ENCODE data around the gene SSH2. TPM values are rescaled to one million over a fixed set of nuclear protein-coding genes. Genes with fewer than 3 reads are reported as not detected.

Gene SSH2
- total and polyA plus RNA-seq, 2 donors (not counting 1 experiment from before 2014, with no cell fraction given): 51.5 to 183 TPM

DNA sequence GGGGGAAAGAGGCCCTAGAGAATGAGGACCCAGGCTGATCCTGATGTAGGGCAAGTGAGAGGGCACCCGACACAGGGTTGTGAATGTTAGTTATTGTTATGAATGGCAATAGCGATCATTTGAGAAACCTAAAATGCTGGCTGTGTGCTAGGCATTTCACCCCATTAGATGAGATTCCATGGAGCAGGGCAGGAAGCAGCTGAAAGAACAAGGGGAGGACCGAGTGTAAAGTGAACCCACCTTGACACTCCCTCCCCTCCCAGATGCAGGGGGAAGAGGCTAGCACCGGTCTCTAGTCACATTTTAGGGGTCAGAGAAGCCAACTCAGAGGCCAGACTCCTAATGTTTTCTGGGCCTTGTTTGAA is 306.8 kb downstream of the SSH2 start:
- peaks cover 0 to 4% (median 0%) of the 10 kb centered on the region in 4 experiments for H3K27me3 ChIP-seq (replicated peaks in 1 of 4; ENCODE audit: control extremely low read depth in 1 of 4, control insufficient read depth in 3 of 4, insufficient read depth in 4 of 4, low read length in 3 of 4)
- ATAC-seq (ENCODE audit: low read depth): no peak
- H3K9me3 ChIP-seq (ENCODE audit: control extremely low read depth in 1 of 3, control insufficient read depth in 2 of 3, insufficient read depth in 1 of 3, low read length in 2 of 3): no peaks in the 10 kb centered on the region
- H3K27ac ChIP-seq (ENCODE audit: low read length in 2 of 2): no peak overlapping the region
- peaks cover 0 to under 1% of the 10 kb centered on the region in 2 experiments for H3K36me3 ChIP-seq (replicated peaks in 1 of 2; ENCODE audit: control extremely low read depth in 1 of 2, control insufficient read depth in 1 of 2, extremely low read depth in 1 of 2, insufficient read depth in 2 of 2, low read length in 1 of 2)
- Mint-ChIP-seq H3K4me3 (peak overlapping the region; percentile 84), H3K4me1 (peaks cover 38% of the 10 kb centered on the region), H3K27me3 (no peaks in the 10 kb centered on the region), H3K27ac (peak overlapping the region; percentile 55), H3K9me3 (ENCODE audit: insufficient read depth) (no peaks in the 10 kb centered on the region)
- peak overlapping the region; percentile 77 for H2AFZ ChIP-seq (ENCODE audit: insufficient read depth, low read depth, low read length, poor library complexity, severe bottlenecking)
- H3K79me2 ChIP-seq (ENCODE audit: control insufficient read depth, insufficient read depth, low read length): peaks cover 3% of the 10 kb centered on the region
- H4K20me1 ChIP-seq (ENCODE audit: control insufficient read depth, insufficient read depth, low read length, poor library complexity, severe bottlenecking): peaks cover 26% of the 10 kb centered on the region
- no peak for DNase-seq
- WGBS (ENCODE audit: insufficient coverage): 40% methylated on average over 2 of the region's 4 CpGs
- peak overlapping the region in 4 of 5 experiments; percentile 61 to 73 (median 66) for H3K4me3 ChIP-seq (ENCODE audit: control extremely low read depth in 1 of 5, extremely low read depth in 1 of 5, insufficient read depth in 1 of 5, low read depth in 2 of 5, low read length in 4 of 5)
- peaks cover 13 to 19% of the 10 kb centered on the region in 2 donors for H3K4me1 ChIP-seq (ENCODE audit: control insufficient read depth in 2 of 2, insufficient read depth in 2 of 2, low read length in 2 of 2)
- CTCF ChIA-PET: interaction anchor here (0.8 to 1.4 kb wide), 4 partner anchors 10 to 469 kb away, joined by 3 to 6 read pairs (median 4); no protein-coding TSS in a partner anchor
- peak overlapping the region; percentile 89 for H3K4me2 ChIP-seq (replicated peaks; ENCODE audit: low read depth, low read length, poor library complexity, severe bottlenecking)
- H3K9ac ChIP-seq (ENCODE audit: low read length): peak overlapping the region; percentile 71
- TF ChIP-seq EZH2 (IDR thresholded peaks at IDR 0.05; ENCODE audit: borderline replicate concordance, insufficient read depth, low read depth, low read length, poor library complexity, severe bottlenecking): no peak
- TF ChIP-seq, protein P1, sequence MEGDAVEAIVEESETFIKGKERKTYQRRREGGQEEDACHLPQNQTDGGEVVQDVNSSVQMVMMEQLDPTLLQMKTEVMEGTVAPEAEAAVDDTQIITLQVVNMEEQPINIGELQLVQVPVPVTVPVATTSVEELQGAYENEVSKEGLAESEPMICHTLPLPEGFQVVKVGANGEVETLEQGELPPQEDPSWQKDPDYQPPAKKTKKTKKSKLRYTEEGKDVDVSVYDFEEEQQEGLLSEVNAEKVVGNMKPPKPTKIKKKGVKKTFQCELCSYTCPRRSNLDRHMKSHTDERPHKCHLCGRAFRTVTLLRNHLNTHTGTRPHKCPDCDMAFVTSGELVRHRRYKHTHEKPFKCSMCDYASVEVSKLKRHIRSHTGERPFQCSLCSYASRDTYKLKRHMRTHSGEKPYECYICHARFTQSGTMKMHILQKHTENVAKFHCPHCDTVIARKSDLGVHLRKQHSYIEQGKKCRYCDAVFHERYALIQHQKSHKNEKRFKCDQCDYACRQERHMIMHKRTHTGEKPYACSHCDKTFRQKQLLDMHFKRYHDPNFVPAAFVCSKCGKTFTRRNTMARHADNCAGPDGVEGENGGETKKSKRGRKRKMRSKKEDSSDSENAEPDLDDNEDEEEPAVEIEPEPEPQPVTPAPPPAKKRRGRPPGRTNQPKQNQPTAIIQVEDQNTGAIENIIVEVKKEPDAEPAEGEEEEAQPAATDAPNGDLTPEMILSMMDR (IDR thresholded peaks at IDR 0.05): no peak
- POLR2A ChIA-PET: interaction anchor here (0.6 to 0.8 kb wide), 3 partner anchors 17 to 56 kb away, joined by 3 to 6 read pairs (median 3); partner anchors contain the start of gene ABHD15
- intact Hi-C loops (cut with micrococcal nuclease): loop anchor here (2.0 kb wide), 1 partner anchor 16 kb away; no protein-coding TSS in a partner anchor

Data from B cell (primary cell).